IPS-NIHi7 (cell line): ENCODE data around the gene ITPRIPL2.

Source experiments
- DNase-seq: peaks from one replicate; pipeline ENCODE4 v3.0.0; 2012; ENCODE audit warnings: mixed read lengths; ENCODE audit errors: extremely low spot score

The ITPRIPL2 gene

DNA sequence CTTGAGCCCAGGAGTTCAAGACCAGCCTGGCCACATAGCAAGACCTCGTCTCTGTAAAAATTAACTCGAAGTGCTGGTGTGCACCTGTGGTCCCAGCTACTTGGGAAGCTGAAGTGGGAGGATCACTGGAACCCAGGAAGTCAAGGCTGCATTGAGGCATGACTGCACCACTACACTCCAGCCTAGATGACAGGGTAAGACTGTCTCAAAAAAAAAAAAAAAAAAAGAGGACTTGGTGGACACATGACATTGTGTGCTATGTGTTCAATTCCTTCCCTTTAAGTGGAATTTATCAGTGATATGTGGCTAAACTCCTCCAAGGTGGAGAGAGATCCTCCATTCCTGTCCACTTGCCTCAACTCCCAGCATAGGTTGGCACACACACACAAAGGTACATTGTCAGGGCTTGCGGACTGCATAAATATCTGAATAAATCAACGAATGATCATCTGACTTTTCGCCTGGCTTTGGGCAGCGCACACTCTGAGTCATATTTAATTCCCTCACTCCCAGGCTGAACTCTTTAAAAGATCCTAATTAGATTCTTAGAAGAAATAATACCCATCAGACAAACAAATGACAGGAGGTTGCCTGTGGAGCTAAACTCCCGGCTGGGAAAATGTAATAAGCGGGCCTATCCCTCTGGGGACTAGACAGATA lies 29.3 kb downstream of the ITPRIPL2 start:
- DNase-seq: no peak

DNA sequence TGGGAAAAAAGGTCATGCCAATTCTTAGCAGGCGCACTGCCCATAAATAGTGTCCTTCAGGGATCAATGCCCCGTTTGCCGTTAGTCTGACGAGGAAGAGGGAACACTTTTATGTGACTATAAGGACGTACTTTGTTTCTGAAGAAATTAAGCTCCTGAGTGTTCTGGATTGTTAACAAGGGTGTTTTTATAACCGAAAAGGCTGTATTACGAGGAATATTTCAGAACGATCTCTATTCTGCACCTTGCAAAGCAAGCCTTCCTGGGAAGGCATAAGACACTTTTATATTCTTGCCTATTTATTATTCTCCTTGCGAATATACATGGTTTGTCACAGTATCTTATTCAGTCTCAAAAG lies 29.8 kb downstream of the ITPRIPL2 start:
- no peak for DNase-seq

DNA sequence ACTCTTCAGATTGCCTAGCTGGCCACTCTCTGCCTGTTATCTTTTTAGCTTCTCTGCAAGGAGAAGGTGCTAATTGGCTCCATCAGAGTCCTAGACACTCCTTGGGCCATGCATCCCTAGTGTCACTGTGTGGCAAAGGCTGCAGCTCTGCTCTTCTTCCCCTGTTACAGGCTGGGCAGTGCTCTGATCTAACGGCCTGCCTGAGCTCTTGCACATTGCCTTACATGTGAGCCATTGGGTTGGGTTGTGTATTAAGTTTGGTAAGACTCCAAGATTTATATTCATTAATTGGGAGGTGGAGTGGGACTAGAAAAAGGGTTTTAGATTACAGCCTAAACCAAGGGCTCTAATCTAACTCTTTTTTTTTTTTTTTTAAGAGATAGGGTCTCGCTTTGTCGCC lies 31.2 kb downstream of the ITPRIPL2 start:
- DNase-seq: no peak

DNA sequence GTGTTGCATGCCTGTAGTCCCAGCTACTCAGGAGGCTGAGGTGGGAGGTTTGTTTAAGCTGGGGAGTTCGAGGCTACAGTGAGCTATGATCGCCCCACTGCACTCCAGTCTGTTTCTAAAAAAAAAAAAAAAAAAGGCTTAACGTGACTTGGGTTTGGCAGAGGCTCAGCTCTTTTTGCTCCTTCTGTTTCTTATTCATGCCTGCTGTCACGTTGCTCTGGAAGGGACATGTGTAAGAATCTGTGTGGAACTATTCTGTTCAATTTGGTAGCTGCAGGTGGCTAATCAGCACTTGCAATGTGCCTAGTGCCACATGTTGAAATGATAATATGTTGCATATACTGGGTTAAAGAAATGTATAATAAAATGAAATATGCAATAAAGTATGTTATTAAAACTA lies 33.4 kb downstream of the ITPRIPL2 start:
- no peak for DNase-seq

DNA sequence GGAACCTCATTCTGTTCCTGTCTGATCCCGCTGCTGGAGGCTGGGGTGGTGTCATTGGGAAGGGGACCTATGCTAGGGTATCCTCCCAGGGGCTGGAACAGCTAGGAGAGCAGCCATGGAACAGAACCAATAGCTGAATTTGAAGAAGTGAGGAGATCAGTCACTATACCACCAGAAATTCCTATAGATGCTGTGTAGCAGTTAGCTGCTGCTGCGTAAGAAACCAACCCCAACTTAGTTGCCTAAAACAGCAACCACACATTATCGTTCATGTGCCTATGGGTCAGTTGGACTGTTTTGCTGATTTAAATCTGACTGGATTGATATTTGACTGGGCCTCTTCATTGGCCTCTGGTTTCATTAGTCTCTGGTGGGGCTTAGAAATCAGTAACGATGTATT lies 33.9 kb downstream of the ITPRIPL2 start:
- no peak for DNase-seq

DNA sequence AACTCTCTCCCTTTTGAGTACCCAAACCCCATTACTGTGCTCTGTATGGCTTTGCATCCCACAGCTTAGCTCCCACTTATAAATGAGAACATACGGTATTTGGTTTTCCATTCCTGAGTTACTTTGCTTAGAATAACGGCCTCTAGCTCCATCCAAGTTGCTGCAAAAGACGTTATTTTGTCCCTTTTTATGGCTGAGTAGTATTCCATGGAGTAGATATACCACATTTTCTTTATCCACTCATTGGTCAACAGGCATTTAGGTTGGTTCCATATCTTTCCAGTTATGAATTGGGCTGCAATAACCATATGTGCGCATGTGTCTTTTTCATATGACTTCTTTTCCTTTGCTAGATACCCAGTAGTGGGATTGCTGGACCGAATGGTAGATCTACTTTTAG lies 34.4 kb downstream of the ITPRIPL2 start:
- DNase-seq: no peak

DNA sequence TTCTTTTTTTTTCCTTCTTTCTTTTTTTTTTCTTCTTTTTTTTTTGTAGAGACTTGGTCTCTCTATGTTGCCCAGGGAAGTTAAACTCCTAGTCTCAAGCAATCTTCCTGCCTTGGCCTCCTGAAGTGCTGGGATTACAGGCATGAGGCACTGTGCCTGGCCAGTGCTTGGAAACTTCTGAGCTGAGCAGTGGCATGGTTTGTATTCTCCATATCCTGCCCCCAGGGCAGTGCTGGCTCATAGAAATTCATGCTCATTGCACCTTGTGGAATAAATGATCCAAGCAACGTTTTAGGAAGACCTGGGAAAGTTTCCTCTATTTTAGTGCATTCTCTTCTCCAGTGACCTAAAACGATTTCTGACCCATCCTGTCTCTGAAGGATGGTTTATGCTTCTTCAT lies 37.5 kb downstream of the ITPRIPL2 start:
- no peak for DNase-seq

DNA sequence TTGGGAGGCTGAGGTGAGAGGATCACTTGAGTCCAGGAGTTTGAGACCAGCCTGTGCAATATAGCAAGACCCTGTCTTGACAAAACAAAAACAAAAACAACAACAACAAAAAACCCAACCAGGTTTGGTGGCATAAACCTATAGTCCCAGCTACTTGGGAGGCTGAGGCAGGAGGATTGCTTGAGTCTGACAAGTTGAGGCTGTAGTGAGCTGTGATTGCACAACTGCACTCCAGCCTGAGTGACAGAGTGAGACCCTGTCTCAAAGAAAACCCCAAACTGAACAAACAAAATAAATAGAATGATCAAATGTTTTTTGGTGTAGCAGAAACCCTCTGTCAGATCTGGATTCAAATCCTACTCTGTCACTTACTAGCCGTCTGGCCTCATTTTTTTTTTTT lies 38.3 kb downstream of the ITPRIPL2 start:
- no peak for DNase-seq

DNA sequence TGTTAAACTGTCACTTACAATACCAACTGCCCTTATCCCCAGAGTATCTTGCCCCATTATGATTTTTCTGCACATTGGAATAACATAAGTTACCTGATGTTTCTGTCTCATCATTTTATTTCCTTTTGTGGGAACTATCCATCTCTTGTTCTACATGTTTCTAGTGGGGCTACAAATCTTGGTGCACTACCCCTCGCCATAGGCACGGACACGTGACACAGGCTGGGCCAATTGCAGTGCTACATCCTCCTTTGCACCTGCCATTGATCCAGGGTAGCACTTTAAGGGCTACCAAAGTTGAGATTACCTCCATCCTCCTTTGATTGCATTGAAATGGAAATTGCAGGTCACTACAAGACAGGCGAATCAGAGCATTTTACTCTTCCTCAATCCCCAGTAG lies 40.1 kb downstream of the ITPRIPL2 start:
- peak; percentile 57 for DNase-seq

DNA sequence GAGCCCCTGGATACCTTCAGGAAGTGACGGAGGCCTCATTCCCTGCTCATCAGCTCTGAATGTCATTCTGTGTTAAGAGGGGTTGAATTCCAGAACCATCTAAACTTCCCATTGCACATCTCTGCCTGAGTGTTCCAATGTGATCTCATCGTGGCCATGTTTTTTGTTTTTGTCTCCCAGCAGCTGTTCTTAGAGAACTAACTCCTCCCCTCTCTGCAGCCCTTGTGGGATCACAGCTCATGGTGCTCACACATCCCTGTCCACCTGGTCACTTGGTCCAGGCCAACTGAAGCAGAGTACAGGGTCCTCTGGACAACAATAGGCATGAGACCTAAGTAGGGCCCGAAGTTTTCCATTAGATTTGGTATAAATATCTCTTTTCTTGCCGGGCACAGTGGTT lies 48.3 kb downstream of the ITPRIPL2 start:
- no peak for DNase-seq

DNA sequence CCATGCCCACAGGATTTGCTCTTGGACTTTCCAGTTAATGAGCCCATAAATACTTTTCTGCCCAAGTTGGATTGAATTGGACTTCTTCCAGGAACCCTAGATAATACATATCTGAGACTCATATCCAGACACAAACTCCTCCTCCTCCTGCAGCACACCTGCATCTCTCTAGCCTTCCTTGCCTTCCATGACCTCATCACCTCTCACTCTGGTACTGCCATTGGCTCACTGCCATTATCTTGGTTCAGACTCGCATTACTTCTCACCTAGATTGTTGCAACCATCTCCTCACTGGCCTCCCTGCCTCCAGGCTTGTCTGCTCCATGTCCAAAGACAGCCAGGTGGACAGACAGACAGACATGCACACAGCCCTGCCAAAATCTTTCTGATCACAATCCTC lies 49.5 kb downstream of the ITPRIPL2 start:
- DNase-seq: no peak

DNA sequence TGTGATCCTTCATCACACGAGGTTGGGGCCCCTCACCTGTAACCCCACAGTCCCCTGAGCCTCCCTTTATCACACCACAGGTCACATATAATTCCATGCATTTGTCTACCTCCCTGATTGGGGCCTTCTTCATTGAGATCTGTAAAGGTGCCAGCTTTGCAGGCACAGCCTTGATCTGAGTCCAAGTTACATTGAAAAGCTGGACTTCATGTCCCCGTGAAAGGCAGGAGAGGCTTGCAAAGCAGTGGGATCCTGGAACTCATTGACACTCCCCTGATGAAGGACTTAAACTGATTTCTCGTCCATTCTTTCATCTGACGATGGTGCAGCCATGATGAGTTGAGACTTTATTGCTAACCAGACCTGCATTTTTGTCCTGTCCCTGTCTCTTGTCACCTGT lies 50.5 kb downstream of the ITPRIPL2 start:
- no peak for DNase-seq

DNA sequence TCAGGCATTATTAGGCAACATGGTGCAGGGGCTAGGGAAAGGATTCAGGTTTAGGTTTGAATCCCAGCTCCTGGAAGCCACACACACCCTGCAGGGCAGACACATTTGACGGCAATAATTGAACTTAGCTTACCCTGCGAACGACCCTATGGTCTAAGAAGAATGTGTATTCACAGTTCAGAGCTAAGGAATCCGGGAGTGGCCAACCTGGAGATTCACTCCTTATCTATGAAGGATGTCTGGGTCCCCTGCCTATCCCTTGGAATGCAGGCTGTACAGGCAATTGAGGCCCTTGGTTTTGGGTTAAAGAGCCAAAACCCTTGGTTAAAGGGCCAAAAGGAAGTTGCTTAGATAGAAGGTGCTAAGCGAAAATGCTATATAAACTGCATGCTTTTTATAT lies 51.3 kb downstream of the ITPRIPL2 start:
- DNase-seq: no peak

DNA sequence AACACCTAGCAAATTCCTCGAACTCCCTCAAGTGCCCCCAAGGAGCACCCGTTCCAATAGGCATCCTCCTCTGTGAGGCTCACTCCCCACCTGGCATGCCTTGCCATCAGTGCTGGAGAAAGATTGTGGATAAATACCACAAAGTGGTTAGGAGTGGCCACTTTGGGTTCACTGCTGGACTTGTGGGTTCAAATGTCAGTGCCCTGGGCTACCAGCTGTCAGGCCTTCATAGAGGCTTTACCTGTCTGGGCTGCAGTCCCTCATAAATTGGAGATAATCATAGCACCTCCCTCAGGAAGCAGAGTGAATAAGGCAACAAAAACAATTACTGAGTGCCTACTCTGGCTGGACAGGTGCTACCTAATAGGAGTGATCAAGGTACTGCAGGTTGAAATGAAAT lies 52.7 kb downstream of the ITPRIPL2 start:
- no peak for DNase-seq

DNA sequence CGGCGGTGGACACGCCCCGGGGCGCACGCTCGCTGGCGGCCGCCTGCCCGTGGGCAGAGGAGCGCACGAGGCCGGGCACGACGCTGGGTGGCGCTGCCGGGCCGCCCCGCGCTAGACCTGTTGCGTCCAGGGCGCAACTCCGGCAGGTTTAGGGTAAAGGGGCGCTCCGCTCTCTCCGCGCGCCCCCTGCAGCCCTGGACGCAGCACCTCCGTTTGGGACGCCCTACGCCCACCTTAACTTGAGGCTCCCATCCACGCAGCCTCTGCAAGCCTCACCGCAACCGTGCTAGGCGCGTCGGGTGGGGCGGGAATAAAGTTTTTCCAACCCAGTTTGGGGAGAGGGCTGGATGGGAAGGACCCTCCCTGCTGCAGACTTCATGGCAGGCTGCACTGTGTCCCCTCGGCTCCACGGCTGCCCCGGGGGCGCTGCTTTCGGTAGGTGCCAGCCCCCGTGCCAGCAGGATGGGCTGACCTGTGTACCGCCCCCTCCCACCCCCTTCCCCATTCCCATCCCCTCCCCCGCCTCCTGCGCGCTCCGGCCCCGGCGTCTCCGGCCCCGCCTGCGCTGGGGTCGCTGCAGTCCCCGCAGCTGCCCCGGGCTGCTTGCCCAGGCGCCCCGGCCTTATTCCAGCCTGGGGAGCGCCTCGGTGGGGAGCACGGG lies 54.1 kb downstream of the ITPRIPL2 start, which contains the start of gene SYT17:
Gene SYT17 (plus strand): TSS at position 531 of the 661 bp plus-strand sequence. CDS start 407 bp downstream, outside the sequence.
- DNase-seq: peak; percentile 92

DNA sequence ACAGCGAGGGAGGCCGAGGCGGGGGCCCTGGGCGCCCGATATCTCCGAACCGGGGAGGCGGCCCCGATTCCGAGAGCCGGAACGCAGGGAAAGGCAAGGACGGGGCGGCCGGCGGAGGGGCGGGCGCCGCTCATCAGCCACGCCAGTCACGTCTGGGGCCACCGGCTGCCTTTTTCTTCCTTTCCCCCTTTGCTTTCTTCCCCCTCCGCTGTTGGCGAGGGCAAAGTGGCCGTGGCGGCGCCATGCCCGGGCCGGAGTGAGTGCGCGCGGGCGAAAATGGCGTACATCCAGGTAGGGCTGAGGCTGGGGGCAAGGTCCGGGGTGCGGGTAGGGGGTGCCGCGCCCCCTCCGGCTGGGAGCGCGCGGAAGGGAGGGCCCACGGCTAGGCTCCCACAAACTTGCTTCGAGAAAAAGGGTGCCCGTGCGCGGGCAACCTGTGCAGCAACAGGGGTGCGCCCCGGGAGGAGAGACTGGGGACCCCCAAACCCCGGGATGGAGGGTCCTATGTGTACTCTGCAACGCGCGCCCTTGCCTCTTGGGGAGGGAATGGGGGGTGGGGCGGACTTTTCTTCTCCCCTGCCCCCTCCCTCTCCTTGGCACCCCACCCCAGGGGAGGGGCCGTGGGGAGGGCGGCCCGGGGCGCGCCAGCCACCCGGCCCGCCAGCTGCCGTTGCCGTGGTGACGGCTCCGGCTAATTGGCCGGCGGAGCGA lies 54.8 kb downstream of the ITPRIPL2 start:
- DNase-seq: peak; percentile 42

DNA sequence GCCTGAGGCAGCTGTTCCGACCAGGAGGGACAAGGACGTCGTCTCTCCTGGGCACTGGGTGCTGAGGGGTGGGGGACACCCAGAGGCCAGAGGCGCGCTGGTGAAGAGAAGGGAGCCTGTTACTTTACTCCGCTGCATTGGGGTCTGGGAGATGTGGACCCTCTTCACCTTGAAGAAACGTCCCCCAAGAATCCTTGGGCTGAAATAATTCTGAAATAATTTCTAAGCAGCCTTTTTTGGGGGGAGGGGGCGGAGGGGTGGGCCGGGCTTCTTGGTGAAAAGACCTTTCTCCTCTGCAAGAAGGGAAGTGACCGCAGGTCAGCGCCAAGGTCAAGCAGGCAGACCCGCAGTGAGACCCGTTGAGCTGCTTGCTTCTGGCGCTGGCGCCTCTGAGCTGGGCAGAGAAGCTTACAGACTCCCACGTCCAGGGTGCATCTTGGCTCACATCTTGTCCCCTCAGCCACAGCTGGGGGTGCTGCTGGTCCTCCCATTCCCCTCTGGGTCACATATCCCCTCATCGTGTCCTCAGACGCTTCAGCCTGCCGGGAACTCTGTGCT lies 55.4 kb downstream of the ITPRIPL2 start:
- no peak for DNase-seq

DNA sequence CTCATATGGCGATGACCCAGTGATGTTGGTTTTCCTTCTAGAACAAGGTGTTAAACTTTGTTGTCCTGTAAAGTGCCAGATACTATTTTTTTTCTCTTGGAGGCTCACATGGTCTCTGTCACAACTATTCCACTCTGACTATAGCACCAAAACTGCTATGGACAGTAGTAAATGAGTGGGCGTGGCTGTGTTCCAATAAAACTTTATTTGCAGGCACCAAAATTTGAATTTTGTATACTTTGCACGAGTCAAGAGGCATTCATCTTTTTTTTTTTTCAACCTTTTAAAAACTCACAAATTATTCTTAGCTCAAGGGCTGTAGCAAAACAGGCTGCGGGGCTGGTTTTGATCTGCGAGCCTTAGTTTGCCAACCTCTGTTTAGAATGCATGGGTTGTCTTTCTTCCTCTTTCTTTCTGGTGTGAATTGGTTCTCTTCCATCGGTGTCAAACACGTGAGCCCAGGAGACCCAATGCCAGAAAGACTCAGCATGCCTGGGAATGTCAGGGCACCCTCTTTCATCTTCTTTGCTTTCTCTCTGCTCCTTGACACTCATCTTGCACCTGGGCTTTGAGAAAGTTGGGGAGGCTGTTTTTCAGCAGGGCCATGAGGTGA lies 56.4 kb downstream of the ITPRIPL2 start:
- DNase-seq: no peak
